MM.1S (cell line): ENCODE measurements around the gene HMGN3.

Source experiments
- DNase-seq: peaks from one replicate; pipeline ENCODE4 v3.0.0-alpha.2; 2015
- H2AFZ ChIP-seq: fragments of 300-600 bp; sonication (generic); 2 replicates; pipeline ENCODE4 v1.6.0; 2016; ENCODE audit warnings: antibody characterized with exemption, low read length
- H3F3A ChIP-seq: fragments of 300-600 bp; sonication (generic); 2 replicates; pipeline ENCODE4 v1.6.1; 2016; ENCODE audit warnings: mild to moderate bottlenecking, antibody characterized with exemption, low read length, moderate library complexity, mixed read lengths; ENCODE audit not compliant: insufficient read depth
- H3K27ac ChIP-seq: fragments of 300-600 bp; sonication (generic); 2 replicates; pipeline ENCODE4 v1.5.1; 2016; ENCODE audit warnings: mild to moderate bottlenecking, low read length
- H3K27me3 ChIP-seq: fragments of 300-600 bp; sonication (generic); replicated peaks from 2 replicates; pipeline ENCODE4 v1.6.0; 2016; ENCODE audit warnings: low read length; ENCODE audit not compliant: insufficient read depth
- H3K36me3 ChIP-seq: fragments of 300-600 bp; sonication (generic); replicated peaks from 2 replicates; pipeline ENCODE4 v1.6.1; 2016; ENCODE audit warnings: mild to moderate bottlenecking, low read length, mixed read lengths; ENCODE audit not compliant: insufficient read depth
- H3K4me1 ChIP-seq: fragments of 300-600 bp; sonication (generic); 2 replicates; pipeline ENCODE4 v1.6.1; 2016; ENCODE audit warnings: low read length, mixed read lengths
- H3K4me2 ChIP-seq: fragments of 300-600 bp; sonication (generic); 2 replicates; pipeline ENCODE4 v1.6.0; 2016; ENCODE audit warnings: low read depth, low read length
- H3K4me3 ChIP-seq: fragments of 300-600 bp; sonication (generic); 2 replicates; pipeline ENCODE4 v1.5.1; 2016; ENCODE audit warnings: low read length, mixed read lengths
- H3K79me2 ChIP-seq: fragments of 300-600 bp; sonication (generic); 2 replicates; pipeline ENCODE4 v1.6.1; 2016; ENCODE audit warnings: mixed run types, low read length, mixed read lengths
- H3K9ac ChIP-seq: fragments of 300-600 bp; sonication (generic); 2 replicates; pipeline ENCODE4 v1.6.1; 2016; ENCODE audit warnings: low read length, mixed read lengths
- H3K9me2 ChIP-seq: fragments of 300-600 bp; sonication (generic); replicated peaks from 2 replicates; pipeline ENCODE4 v1.6.1; 2016; ENCODE audit warnings: mild to moderate bottlenecking, low read length, mixed read lengths; ENCODE audit not compliant: insufficient read depth
- H3K9me3 ChIP-seq: fragments of 300-600 bp; sonication (generic); replicated peaks from 2 replicates; pipeline ENCODE4 v1.6.1; 2016; ENCODE audit warnings: mild to moderate bottlenecking, low read length, mixed read lengths; ENCODE audit not compliant: insufficient read depth
- H4K20me1 ChIP-seq: fragments of 300-600 bp; sonication (generic); 2 replicates; pipeline ENCODE4 v1.6.1; 2016; ENCODE audit warnings: mild to moderate bottlenecking, low read length, moderate library complexity, mixed read lengths; ENCODE audit not compliant: insufficient read depth
- EZH2 ChIP-seq: fragments of 300-600 bp; sonication (generic); optimal IDR thresholded peaks from 2 replicates; pipeline ENCODE3; 2017; ENCODE audit warnings: low read depth, mild to moderate bottlenecking, antibody characterized with exemption, low read length, mixed read lengths
- EZH2phosphoT487 ChIP-seq: fragments of 300-600 bp; sonication (generic); IDR thresholded peaks from 2 replicates; pipeline ENCODE4 v1.6.1; 2018; ENCODE audit warnings: antibody characterized with exemption, low read length
- TF ChIP-seq, protein P1 (sequence below): fragments of 300-600 bp; sonication (generic); IDR thresholded peaks from 2 replicates; pipeline ENCODE4 v1.5.1; 2016; ENCODE audit warnings: antibody characterized with exemption, low read length, mixed read lengths

The HMGN3 gene

DNA sequence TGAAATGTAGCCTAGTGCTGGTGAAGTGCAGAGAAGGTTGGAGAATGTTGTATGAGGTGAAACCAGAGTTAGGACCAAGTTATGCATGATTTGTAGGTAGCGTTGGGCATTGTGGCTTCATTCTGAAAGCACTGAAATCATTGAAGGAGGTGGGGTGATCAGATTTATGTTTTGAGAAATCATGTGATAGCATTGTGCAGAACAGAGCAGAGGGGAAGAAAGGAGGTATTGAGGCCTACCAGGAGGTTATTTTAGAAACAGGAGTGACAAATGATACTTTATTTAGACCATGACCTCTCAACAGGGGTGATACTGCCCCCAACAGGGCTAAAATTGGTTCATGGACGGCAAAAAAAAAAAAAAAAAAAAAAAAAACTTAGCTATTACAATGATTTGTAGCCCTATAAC is 15.6 kb upstream of the HMGN3 start:
- peak overlapping the region; percentile 30; the same call in 1 of the 2 replicates for H3K9ac ChIP-seq
- H3K36me3 ChIP-seq = no peaks in the 10 kb centered on the region
- H3K9me2 ChIP-seq = no peaks in the 10 kb centered on the region
- no peaks in the 10 kb centered on the region for H3K27me3 ChIP-seq
- H3K4me3 ChIP-seq = 0 out of 2 replicates have a peak overlapping the region, but pooled peaks have one; percentile 16
- peaks cover 40% of the 10 kb centered on the region for H3K4me1 ChIP-seq
- H2AFZ ChIP-seq = peak overlapping the region; percentile 71
- H4K20me1 ChIP-seq = no peaks in the 10 kb centered on the region
- H3K27ac ChIP-seq = peak overlapping the region; percentile 79
- peaks cover 35% of the 10 kb centered on the region for H3F3A ChIP-seq
- H3K9me3 ChIP-seq = no peaks in the 10 kb centered on the region
- H3K4me2 ChIP-seq = peak overlapping the region; percentile 63
- TF ChIP-seq, protein P1, sequence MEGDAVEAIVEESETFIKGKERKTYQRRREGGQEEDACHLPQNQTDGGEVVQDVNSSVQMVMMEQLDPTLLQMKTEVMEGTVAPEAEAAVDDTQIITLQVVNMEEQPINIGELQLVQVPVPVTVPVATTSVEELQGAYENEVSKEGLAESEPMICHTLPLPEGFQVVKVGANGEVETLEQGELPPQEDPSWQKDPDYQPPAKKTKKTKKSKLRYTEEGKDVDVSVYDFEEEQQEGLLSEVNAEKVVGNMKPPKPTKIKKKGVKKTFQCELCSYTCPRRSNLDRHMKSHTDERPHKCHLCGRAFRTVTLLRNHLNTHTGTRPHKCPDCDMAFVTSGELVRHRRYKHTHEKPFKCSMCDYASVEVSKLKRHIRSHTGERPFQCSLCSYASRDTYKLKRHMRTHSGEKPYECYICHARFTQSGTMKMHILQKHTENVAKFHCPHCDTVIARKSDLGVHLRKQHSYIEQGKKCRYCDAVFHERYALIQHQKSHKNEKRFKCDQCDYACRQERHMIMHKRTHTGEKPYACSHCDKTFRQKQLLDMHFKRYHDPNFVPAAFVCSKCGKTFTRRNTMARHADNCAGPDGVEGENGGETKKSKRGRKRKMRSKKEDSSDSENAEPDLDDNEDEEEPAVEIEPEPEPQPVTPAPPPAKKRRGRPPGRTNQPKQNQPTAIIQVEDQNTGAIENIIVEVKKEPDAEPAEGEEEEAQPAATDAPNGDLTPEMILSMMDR = peak; percentile 36
- TF ChIP-seq EZH2 = no peak
- TF ChIP-seq EZH2phosphoT487 = no peak
- H3K79me2 ChIP-seq = no peaks in the 10 kb centered on the region
- DNase-seq = peak; percentile 53

DNA sequence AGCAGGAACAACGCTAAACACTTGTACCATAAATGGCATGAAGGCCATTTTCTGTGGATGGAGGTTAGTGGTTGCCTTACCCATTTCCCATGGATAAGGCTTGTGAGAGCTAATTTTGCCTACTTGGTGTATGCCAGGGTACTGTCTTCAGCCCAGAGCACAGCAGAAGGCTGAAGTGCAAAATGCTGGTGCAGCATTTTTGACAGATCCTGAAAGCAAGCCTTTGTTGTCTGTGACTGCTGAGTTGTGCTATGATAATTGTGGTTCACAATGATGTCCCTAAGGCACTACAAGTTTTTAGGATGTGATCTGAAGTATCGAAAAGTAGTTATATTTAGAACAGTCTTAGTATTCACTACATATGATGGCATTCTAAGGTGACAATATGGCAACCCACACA is 14.7 kb upstream of the HMGN3 start:
- Histone ChIP-seq H3K79me2 (no peaks in the 10 kb centered on the region), H3K4me1 (peaks cover 40% of the 10 kb centered on the region), H3F3A (peaks cover 35% of the 10 kb centered on the region), H3K9me2 (no peaks in the 10 kb centered on the region), H3K27me3 (no peaks in the 10 kb centered on the region), H3K9ac (no peak overlapping the region), H3K4me3 (0 out of 2 replicates have a peak overlapping the region, but pooled peaks have one; percentile 16), H4K20me1 (no peaks in the 10 kb centered on the region), H3K9me3 (no peaks in the 10 kb centered on the region), H3K27ac (peak overlapping the region; percentile 79; the same call in 1 of the 2 replicates), H3K4me2 (peak overlapping the region; percentile 63), H2AFZ (0 out of 2 replicates have a peak overlapping the region, but pooled peaks have one; percentile 9), H3K36me3 (no peaks in the 10 kb centered on the region)
- peak; percentile 82 for DNase-seq
- TF ChIP-seq EZH2 (no peak), EZH2phosphoT487 (no peak)
- TF ChIP-seq, protein P1 = no peak

DNA sequence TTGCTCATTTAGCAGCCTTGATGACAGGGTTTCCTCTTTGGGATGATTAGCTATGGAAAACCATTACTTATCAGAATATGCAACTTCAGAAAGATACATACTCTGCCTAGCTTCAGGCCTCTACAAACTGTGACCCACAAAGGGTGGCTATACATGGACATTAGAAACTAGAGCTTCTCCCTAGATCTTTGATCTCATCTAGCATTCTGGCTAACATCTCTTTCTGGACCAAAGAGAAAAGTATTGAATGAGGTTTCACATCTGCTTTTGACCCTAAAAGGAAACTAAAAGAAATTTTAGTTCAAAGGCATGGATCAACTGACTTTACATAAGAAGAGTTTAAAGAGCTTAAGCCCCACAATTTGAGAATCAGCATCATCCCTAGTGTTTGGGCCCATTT is 12.4 kb upstream of the HMGN3 start:
- Histone ChIP-seq H3K27ac (peak overlapping the region; percentile 42), H3K4me2 (peak overlapping the region; percentile 46; the same call in 1 of the 2 replicates), H3K4me1 (peaks cover 40% of the 10 kb centered on the region), H3K4me3 (no peak overlapping the region), H3K27me3 (no peaks in the 10 kb centered on the region), H3F3A (peaks cover 35% of the 10 kb centered on the region), H3K79me2 (no peaks in the 10 kb centered on the region), H3K9me3 (no peaks in the 10 kb centered on the region), H3K9me2 (no peaks in the 10 kb centered on the region), H4K20me1 (no peaks in the 10 kb centered on the region), H2AFZ (no peak overlapping the region), H3K9ac (no peak overlapping the region), H3K36me3 (no peaks in the 10 kb centered on the region)
- peak; percentile 63 for DNase-seq
- TF ChIP-seq EZH2 = no peak
- TF ChIP-seq EZH2phosphoT487 = no peak
- TF ChIP-seq, protein P1 = no peak
